Endothelial cell (in vitro differentiated cells): Measurements from ENCODE around the gene ADARB2. TPM values are rescaled to one million over a fixed set of nuclear protein-coding genes. Genes with fewer than 3 reads are reported as not detected.

Experiments used
- DNase-seq: peaks from one replicate; pipeline ENCODE4 v3.0.0; 2021; ENCODE audit warnings: low spot score
- H3K27ac Mint-ChIP-seq: one replicate; pipeline ENCODE4 v1.8.0; 2021; ENCODE audit warnings: mixed read lengths, inconsistent platforms; ENCODE audit not compliant: unreplicated experiment
- H3K27me3 Mint-ChIP-seq: one replicate; pipeline ENCODE4 v1.8.0; 2021; ENCODE audit warnings: mild to moderate bottlenecking, moderate library complexity, mixed read lengths, inconsistent platforms; ENCODE audit not compliant: unreplicated experiment
- H3K36me3 Mint-ChIP-seq: one replicate; pipeline ENCODE4 v1.8.0; 2021; ENCODE audit warnings: mild to moderate bottlenecking, low read depth, mixed read lengths, inconsistent platforms; ENCODE audit not compliant: unreplicated experiment
- H3K4me1 Mint-ChIP-seq: one replicate; pipeline ENCODE4 v1.8.0; 2021; ENCODE audit warnings: mild to moderate bottlenecking, mixed read lengths, inconsistent platforms; ENCODE audit not compliant: unreplicated experiment
- H3K4me3 Mint-ChIP-seq: one replicate; pipeline ENCODE4 v1.8.0; 2021; ENCODE audit warnings: mild to moderate bottlenecking, mixed read lengths, inconsistent platforms; ENCODE audit not compliant: unreplicated experiment
- H3K9me3 Mint-ChIP-seq: one replicate; pipeline ENCODE4 v1.8.0; 2021; ENCODE audit warnings: mixed read lengths, inconsistent platforms; ENCODE audit not compliant: unreplicated experiment
- total RNA-seq: library from RNA; stranded (reverse); fragmentation: NEBNext Ultra II Directional; extraction: Animal tissue kit (Norgen Biotek cat#: 25700); gene quantifications from one replicate; pipeline ENCODE4 v1.2.1, GENCODE V29; 2021; ENCODE audit not compliant: unreplicated experiment
- TF ChIP-seq, protein P1 (sequence below): fragments of 200-600 bp; sonication (generic); IDR thresholded peaks from one replicate; pipeline ENCODE4 v1.5.0; 2021; ENCODE audit warnings: antibody characterized with exemption; ENCODE audit not compliant: unreplicated experiment

The ADARB2 gene
- total RNA-seq, 1 donor from 2014 or later, result 54.9 TPM

- no peaks in the 10 kb centered on the region for H3K9me3 Mint-ChIP-seq
- H3K36me3 Mint-ChIP-seq, result no peaks in the 10 kb centered on the region
- TF ChIP-seq, protein P1, sequence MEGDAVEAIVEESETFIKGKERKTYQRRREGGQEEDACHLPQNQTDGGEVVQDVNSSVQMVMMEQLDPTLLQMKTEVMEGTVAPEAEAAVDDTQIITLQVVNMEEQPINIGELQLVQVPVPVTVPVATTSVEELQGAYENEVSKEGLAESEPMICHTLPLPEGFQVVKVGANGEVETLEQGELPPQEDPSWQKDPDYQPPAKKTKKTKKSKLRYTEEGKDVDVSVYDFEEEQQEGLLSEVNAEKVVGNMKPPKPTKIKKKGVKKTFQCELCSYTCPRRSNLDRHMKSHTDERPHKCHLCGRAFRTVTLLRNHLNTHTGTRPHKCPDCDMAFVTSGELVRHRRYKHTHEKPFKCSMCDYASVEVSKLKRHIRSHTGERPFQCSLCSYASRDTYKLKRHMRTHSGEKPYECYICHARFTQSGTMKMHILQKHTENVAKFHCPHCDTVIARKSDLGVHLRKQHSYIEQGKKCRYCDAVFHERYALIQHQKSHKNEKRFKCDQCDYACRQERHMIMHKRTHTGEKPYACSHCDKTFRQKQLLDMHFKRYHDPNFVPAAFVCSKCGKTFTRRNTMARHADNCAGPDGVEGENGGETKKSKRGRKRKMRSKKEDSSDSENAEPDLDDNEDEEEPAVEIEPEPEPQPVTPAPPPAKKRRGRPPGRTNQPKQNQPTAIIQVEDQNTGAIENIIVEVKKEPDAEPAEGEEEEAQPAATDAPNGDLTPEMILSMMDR, result no peak
- no peak for DNase-seq
- no peaks in the 10 kb centered on the region for H3K27me3 Mint-ChIP-seq
- peaks cover 3% of the 10 kb centered on the region for H3K4me1 Mint-ChIP-seq
- H3K27ac Mint-ChIP-seq, result no peak overlapping the region
- H3K4me3 Mint-ChIP-seq, result no peak overlapping the region
Measured at GRCh38 chr10:1600861-1601260, 136.5 kb downstream of the ADARB2 start.

- TF ChIP-seq, protein P1, result no peak
- DNase-seq, result no peak
- Mint-ChIP-seq H3K4me3 (no peak overlapping the region), H3K4me1 (peaks cover 5% of the 10 kb centered on the region), H3K27ac (no peak overlapping the region), H3K9me3 (no peaks in the 10 kb centered on the region), H3K27me3 (peaks cover 3% of the 10 kb centered on the region), H3K36me3 (no peaks in the 10 kb centered on the region)
Measured at GRCh38 chr10:1598393-1599153, 138.8 kb downstream of the ADARB2 start.

DNA sequence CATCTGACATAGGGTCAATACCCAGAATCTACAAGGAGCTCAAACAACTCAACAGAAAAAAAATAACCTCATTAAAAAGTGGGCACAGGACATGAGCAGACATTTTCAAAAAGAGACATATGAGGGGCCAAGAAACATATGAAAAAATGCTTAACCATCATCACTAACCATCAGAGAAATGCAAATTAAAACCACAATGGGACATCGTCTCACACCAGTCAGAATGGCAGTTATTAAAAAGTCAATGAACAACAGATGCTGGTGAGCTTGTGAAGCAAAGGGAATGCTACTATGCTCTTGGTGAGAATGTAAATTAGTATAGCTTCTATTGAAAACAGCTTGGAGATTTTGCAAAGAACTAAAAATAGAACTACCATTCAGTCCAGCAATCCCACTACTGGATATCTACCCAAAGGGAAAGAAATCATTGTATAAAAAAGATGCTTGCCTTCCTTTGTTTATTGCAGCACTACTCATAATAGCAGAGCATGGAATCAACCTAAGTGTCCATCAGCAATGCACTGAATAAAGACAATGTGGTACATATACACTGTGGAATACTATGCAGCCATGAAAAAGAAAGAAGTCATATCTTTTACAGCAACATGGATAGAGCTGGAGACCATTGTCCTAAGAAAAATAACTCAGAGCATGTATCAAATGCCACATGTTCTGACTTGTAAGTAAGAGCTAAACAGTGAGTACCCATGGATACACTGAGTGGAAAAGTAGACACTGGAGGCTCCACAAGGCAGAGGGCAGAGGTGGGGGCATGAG lies 139.8 kb downstream of the ADARB2 start:
- Mint-ChIP-seq H3K36me3 (no peaks in the 10 kb centered on the region), H3K4me3 (no peak overlapping the region), H3K9me3 (no peaks in the 10 kb centered on the region)

GRCh38 chr10:1596482-1597099 lies 140.7 kb downstream of the ADARB2 start:
- no peaks in the 10 kb centered on the region for H3K36me3 Mint-ChIP-seq
- no peak for DNase-seq
- TF ChIP-seq, protein P1, result no peak
- peaks cover 2% of the 10 kb centered on the region for H3K4me1 Mint-ChIP-seq
- H3K4me3 Mint-ChIP-seq, result no peak overlapping the region
- H3K27ac Mint-ChIP-seq, result no peak overlapping the region
- H3K9me3 Mint-ChIP-seq, result no peaks in the 10 kb centered on the region
- peaks cover 3% of the 10 kb centered on the region for H3K27me3 Mint-ChIP-seq

More for the DNA sequence above, 139.8 kb downstream of the ADARB2 start:
- peaks cover 2% of the 10 kb centered on the region for H3K4me1 Mint-ChIP-seq
- DNase-seq, result no peak
- H3K27me3 Mint-ChIP-seq, result peaks cover 3% of the 10 kb centered on the region
- H3K27ac Mint-ChIP-seq, result no peak overlapping the region
- TF ChIP-seq, protein P1, result no peak
